NOMO-1 treated with DMSO at 0.1 percent for 48 hours (cell line): Measurements from ENCODE around the gene MYO7A.
A peak's percentile ranks its signal among the peaks of the same experiment; 100 is the strongest.

Source experiments
- DNase-seq: peaks from one replicate; lab custom pipeline; 2025; ENCODE audit not compliant: unreplicated experiment; lab: John Stamatoyannopoulos, UW

The MYO7A gene

DNA sequence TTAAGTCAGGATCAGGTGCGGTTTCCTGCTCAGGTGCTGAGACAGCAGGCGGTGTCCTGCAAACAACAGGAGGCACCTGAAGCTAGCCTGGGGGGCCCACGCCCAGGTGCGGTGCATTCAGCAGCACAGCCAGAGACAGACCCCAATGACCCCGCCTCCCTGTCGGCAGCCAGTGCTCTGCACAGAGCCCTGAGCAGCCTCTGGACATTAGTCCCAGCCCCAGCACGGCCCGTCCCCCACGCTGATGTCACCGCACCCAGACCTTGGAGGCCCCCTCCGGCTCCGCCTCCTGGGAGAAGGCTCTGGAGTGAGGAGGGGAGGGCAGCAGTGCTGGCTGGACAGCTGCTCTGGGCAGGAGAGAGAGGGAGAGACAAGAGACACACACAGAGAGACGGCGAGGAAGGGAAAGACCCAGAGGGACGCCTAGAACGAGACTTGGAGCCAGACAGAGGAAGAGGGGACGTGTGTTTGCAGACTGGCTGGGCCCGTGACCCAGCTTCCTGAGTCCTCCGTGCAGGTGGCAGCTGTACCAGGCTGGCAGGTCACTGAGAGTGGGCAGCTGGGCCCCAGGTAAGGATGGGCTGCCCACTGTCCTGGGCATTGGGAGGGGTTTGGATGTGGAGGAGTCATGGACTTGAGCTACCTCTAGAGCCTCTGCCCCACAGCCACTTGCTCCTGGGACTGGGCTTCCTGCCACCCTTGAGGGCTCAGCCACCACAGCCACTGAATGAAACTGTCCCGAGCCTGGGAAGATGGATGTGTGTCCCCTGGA, at the start of gene MYO7A:
MYO7A (plus strand) TSS at position 327 of the 772 bp plus-strand sequence. CDS start 2,389 bp downstream, outside the sequence.
- no peak for DNase-seq

DNA sequence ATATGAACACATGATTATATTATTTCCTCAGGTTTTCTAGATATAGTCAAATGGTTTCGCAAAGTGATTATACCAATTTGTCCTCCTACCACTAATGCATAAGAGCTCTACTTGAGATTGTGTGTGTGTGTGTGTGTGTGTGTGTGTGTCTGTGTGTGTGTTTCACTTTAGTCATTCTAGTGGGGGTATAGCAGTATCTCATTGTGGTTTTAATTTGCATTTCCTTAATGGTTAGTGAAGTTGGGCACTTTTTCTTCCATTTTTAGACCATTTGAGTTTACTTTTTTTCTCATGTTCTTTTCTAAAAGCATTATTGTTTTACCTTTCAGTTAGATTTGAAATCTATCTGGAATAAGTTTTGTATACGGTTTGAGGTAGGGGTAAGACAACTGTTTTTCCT, 48.4 kb upstream of the MYO7A start:
- DNase-seq = no peak

DNA sequence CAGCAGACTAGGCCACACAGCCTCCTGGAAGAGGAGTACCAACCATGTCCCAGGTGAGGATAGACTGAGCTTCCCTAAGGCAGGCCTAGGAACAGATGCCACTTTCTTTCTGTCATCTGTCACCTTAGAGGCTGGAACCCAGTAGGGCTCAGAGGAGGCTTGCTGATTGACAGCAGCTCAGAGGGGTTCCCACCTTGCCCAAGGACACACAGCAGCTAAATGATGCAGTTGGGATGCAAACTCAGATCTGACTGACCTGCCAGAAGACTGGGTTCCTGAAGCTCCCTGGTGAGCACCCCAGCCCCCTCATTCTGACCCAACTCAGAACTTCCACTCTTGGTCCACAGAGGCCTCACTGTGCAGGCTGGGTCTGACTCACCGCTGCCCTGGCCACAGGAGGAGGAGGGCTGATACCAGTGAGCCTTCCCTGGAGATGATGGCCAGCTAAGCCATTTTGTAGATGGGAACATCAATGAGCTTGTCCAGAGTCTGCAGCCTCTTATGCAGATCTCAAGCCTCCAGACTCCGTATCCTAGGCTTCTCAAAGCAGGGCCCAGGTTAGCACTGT, 47.3 kb upstream of the MYO7A start:
- DNase-seq = no peak

DNA sequence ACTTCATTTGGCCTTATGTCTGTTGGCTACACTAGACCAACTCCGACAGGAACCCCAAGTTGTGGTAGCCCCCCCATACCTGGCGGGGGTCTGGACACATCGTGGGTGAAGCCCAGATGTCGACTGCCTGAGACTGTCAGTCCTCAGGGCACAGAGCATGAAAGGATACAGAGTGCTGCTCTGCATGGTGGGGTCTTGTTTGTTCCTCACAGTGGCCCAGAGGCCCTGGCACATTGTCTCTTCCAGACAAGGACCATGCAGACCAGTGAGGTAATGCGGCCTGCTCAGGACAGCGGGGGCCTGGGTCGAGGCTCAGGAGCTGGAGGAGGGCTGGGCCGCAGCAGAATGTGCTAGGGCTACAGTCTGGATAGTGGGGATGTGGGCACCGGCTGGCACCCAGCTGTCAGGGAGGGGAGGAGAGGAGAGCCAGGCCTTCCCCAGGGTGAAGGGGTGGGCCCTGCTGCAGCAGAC, 46.6 kb upstream of the MYO7A start:
- DNase-seq = no peak

DNA sequence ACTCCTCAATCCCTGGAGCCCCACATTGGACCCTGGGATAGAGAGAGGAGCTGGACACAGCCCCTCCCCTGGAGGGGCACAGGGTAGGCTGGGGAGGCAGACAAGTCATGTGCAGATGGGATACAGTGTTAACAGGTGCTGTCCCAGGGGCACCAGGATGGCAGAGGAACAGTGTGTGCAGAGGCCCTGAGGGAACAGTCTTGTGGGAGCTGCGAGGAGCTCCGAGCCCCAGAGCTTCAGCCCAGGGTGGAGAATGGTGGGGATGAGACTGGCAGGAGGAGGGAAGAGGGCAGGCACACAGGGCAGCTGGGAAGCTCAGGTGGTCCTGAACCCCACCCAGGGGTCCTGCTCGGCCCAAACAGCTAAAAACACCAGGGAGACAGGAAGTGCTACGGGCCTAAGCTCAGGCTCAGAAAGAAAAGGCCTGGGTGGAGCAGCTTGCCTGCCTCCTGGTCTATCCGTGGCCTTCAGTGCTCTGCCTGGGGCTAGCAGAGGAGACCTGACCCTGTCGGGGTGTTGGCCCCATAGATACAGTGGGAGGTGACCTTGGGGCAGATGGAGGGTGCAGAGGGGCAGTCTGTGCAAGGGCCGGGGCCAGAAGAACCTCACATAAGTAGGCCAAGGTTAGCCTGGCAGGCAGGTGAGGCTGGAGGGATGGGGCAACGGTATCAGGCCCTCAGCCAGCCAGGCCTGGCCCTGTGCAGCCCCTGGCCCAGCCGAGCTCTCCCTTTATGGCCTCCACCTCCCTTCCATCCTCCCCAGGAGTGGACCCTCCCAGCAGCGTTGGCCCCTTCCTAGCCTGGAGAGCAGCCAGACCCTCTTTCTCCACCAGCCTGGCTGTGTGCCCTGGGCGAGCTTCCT, 45.8 kb upstream of the MYO7A start:
- DNase-seq = no peak

DNA sequence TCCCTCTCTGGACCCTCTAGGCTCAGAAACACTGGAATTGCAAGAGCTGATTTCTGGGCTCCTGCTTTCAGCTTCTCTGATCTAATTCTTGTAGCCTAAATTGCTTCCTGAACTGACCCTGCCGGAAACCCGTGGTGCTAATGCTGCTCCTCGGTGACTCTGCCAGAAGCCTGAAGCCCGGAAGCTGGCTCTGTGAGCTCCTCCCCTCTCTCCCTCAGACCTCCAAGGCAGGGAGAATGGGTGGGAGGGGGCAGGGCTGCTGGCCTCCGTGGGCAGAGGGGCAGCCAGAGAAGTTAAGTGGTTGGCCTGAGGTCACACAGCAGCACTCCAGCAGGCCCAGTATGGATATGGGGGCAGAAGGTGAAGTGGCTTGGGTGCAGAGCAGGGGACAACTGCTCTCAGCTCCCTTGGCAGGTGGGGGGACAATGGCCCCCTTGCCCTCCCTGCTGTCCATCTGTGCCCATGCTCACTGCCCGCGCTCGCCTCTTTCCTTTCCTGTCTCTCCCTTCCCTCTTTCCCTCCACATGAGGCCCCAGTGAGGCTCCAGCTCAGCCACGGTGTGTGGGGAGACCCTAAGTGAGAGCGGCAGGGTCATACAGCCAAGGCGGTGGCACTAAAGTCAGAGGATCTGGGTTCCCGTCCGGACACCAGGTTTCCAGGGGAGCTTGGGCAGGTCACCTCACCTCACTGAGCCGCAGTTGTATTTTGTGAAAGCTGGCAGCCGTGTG, 45.0 kb upstream of the MYO7A start:
- peak; percentile 48 for DNase-seq

DNA sequence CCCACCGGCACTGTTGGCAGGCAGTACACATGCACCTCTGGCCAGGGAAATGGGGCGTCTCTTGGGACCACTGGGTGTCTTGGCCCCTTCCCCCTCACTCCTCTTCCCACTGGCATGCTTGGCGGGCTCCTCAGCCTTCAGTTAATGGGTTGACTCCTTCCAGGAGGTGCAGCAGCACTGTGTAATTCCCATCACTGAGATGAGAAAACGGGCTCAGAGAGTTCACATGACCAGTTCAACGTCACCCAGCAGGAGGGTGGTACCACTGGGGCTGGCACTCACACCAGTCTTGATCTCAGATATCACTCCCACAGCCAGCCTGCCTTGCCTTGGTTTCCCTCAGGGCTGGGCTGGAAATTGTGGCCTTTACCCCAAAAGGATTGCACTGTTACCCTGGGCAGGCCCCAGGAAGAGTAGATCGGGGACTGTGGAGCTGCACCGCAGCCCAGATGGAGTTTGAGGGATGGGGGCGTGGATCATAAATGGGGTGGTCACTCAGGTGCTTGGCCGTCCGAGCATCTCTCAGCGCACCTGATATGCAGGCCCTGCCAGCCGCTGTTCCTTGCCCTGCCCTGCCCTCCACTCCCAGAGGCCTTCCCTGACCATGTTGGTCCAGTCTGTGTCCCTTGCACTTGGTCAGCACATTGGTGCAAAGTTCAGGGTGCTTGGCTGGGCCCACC, 44.3 kb upstream of the MYO7A start:
- DNase-seq = no peak

DNA sequence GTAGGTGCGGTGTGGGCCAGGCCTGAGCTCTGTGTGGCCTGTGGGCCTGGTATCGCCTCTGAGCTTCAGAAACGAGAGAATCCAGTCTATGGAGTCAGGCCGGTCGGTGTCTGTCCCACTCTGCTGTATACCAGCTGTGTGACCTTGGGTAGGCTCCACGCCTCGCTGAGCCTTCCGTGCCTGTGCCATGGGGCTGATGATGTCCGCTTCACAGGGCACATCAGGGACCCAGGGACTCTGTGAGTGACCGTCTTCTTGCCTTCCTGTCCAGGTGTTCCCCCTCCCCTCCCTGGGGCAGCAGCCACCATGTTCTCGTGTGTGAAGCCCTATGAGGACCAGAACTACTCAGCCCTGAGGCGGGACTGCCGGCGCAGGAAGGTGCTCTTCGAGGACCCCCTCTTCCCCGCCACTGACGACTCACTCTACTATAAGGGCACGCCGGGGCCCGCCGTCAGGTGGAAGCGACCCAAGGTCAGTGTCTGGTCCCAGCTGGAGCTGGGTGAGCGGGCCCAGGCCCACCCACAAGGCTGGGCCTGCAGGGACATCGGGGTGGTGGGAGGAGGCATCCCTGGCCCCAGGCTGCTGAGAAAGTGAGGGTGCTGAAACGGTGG, 43.4 kb upstream of the MYO7A start:
- no peak for DNase-seq

DNA sequence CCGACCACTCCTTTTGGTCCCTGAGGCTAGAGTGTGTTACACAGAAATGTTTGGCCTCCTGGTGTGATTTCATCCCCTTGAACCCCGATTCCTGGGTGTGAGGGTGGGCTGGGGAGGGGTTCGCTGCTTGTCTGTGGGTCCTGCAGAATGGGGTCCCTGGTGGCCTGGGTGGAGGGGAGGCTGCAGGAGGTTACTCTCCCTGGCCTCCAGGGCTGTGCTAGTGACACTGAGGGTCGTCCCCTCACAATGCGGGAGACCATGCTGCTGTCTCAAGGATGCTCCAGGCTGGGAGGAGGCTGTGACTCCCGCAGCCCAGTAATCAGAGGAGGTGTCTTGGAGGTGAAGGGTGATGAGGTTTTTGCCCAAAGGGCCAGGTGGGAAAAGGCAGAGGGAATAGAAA, 42.4 kb upstream of the MYO7A start:
- DNase-seq = no peak

DNA sequence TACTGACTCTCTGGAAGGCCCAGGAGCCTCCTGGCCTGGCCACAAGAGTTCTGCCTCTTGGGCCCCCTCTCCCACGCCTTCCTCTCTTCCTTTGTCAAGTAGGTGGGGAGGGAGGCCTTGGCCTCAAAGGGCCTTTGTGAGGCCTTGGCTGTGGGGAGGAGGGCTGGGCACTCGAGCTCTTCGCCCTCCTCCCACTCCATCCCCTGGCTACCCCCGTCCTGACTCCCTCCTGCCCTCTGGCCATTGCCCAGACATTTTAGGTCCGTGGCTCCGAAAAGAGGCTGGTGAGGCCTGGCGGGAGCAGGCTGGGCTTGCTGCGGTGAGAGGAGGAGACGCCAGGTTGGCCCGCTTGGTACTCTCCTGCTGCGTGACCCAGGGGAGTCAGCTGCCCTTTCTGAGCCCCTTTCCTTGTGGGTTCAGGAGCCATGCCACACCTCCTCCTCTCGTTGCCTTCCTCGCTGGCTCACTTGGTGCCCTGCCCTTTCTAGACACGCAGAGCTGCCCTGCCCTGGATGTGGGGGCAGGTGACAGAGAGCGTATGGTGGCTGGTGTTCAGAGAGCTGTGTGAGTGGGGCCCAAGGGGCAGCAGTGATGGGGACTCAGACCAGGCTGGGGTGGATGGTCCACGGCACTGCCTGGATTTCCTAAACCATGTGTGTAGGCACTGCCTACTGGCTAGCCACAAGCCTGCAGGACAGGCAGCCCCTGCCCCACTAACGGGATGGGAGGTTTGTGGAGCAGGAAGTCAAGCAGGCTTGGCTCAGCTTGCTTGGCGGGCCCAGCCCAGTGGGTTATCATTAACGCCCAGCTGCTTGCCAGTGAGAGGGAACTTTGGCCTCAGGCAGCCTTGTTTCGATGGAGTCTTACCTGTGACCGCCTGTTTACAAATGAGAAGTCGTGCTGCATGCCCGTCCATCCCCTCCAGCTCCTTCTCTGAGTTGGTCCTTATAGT, 41.2 kb upstream of the MYO7A start:
- DNase-seq = no peak

DNA sequence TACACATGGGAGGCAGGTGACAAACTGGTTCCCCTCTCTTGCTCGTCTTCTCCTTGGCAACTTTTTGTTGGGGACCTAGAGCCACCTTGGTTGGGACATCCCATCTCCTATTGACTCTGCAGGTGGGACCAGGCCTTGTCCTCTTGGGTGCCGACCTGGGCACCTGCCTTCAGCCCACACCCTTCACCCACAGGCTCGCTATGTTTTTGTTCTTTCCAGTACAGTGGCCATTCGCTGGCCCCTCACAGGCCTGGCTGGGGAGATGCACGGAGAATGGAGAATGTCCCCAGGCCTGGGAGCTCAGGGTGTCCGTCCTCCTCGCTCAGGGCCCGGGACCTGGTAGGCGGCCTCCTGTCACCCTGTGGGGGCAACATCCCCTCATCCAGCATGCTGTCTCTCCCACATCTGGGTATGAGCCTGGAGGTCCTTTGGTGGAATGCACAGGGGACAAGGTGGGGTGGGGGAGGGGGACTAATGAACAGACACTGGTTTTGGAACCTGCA, 40.3 kb upstream of the MYO7A start:
- DNase-seq = no peak

DNA sequence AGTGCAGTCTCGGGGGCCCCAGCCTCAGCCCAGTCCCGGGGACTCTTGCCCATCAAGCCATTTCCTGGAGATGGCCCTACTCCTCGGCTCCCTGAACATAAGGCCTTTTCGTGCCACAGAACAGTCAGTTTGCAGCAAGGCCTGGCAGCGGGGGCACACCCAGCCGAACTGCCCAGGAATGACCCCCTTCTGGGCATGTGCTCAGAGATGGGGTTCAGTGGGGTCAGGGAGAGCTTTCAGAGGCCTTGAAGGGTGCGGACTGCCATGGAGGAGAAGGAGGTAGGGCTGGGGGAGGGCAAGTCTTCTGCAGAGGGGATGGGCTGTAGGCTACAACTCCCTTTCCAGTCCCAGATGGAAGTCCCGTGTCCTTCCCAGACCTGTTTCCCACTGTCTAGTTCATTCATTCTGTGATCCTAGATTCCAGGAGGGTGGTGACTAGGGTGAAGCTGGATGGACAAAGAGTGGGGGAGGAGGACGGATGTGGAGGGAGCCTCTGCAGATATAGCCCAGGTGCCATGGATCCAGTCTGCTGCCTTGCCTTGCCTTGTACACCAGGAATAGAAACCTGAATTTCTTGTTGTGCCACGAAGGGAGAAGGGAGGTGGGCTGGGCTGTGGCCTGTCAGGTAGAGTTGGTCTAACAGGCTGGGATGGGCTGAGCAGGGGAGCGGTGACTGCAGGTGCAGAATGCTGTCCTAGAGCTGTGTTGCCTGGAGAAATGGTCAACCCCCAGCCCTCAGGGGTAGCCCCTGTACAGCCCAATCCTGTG, 39.6 kb upstream of the MYO7A start:
- DNase-seq = no peak

DNA sequence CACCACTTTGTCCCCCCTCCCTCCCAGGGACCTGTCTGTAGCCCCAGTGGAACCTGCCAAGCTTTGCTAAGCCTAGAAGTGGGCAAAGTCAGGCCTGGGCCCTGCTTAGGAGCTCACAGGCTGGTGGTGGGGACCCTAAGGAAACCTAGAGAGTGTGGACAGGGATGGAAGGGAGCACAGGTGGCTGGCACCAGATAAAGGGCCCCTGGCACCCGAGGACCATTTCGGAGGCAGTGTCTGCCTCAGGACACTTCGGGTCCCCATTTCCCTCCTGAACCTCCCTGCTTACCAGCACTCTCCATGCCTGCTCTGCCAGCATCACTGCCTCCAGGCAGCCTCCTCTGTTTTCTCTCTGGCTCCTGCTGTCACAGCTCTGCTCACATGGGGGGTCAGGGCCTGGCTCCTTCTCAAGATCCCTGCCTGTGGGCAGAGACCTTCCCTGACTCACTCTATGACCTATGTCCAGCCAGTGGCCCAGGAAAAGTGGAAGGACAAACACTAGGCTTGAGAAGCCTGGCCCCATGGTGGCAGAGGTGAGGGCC, 39.0 kb upstream of the MYO7A start:
- no peak for DNase-seq

DNA sequence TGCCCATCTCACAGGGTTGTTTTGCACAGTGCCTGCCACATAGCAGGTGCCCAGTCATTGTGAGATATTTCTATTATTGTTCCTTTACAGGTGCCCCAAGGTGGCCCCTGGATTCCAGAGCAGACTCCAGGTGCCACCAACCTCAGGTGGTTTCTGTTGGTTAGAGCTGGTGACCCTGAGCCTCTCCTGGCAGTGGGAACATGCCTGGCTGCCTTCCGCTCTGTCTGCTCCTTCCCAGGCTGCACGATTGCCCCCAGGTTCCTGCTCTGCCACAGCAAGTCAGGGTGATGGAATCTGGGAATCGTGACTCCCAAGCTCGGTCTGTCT, 38.0 kb upstream of the MYO7A start:
- DNase-seq = no peak

DNA sequence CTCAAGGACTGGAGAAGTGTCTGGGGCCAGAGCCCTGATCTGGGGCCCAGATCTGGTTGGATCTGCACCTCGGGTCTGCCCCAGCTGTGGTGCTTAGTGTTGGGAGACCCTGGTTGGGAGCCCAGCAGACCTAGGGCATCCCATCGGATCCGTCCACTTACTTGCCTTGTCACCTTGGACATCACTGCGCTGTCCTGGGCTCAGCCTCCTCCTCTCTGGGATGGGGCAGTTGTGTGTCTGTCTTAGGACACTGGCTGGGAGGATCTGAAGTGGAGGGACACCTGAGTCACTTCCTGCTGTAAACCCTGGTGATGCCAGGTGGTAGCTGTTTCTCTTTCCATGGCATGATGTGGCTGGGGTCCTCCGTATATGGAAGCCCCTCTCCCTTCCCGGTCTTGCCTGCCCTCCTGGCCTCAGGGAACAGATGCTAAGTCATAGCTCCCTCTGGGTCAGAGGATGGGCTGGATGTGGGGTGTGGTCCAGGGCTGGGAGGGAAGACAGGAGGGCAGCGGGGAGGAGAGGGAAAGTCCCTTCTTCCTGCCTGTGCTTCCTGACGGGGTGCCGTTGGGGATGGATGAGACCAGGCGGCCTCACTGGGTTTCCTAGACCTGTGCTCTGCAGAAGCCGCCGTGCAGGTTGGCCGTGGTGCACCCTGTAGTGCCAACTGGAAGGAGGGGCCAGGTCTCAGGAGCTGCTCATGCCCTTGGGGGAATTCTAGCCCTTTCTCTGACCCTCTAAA, 37.5 kb upstream of the MYO7A start:
- DNase-seq = no peak

DNA sequence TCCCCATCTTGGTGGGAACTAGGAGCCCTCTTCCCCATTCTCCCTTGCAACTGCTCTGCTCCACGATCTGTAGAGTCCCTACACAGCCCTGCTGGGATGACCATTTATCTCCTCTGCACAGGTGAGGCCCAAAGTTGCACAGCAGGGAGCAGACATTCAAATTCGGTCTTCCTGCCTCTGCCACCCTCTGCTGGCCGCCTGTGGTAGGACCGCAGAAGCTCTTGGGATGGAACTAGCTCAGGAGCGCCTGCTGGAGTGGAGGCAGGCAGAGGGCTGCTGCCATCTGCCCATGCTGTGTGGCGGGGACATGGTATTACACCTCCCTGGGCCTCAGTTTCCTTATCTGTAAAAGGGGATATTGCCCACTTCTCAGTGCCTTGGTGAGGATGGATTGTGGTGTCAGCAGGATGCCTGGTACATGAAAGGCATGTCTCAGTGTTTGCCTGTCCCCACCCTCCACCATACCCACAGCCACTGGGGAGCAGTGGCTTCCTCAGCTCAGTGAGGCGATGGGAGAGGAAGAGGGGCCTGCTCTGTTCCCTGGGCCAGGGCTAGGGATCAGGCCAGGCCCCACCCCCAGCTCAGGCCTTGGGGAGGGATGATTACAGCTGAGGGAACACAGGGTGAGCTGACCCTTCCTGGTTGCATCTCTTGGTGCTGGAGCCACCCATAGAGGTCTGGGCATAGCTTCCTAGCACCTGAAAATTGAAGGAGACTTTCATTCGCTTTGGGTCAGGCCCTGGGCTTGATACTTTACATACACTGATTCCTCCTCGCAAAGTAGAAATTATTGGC, 36.7 kb upstream of the MYO7A start:
- DNase-seq = peak; percentile 62
